GM23338 (cell line): Measurements from ENCODE around the gene GAK.

ENCODE experiments used
- EZH2 ChIP-seq: fragments of 200-600 bp; sonication (generic); IDR thresholded peaks from one replicate; pipeline ENCODE4 v1.8.0; 2017; ENCODE audit warnings: antibody characterized with exemption, mild to moderate bottlenecking, low read depth; ENCODE audit not compliant: unreplicated experiment
- EZH2phosphoT487 ChIP-seq: fragments of 200-600 bp; sonication (generic); IDR thresholded peaks from one replicate; pipeline ENCODE4 v1.8.1; 2018; ENCODE audit warnings: antibody characterized with exemption; ENCODE audit not compliant: unreplicated experiment
- POLR2AphosphoS5 ChIP-seq: IDR thresholded peaks from 2 replicates; pipeline ENCODE4 v1.6.1; 2016; ENCODE audit warnings: antibody characterized with exemption, low read depth
- TF ChIP-seq, protein P1 (sequence below), 2 experiments: fragments of 200-600 bp in 1 of 2; sonication (generic) in 1 of 2; conservative IDR thresholded peaks; 2 replicates each; pipeline versions ENCODE4 v1.5.1 to v1.6.1; 2016 to 2017; ENCODE audit warnings: antibody characterized with exemption in 2 of 2, low read depth in 2 of 2, mild to moderate bottlenecking in 2 of 2, moderate library complexity in 1 of 2

DNA sequence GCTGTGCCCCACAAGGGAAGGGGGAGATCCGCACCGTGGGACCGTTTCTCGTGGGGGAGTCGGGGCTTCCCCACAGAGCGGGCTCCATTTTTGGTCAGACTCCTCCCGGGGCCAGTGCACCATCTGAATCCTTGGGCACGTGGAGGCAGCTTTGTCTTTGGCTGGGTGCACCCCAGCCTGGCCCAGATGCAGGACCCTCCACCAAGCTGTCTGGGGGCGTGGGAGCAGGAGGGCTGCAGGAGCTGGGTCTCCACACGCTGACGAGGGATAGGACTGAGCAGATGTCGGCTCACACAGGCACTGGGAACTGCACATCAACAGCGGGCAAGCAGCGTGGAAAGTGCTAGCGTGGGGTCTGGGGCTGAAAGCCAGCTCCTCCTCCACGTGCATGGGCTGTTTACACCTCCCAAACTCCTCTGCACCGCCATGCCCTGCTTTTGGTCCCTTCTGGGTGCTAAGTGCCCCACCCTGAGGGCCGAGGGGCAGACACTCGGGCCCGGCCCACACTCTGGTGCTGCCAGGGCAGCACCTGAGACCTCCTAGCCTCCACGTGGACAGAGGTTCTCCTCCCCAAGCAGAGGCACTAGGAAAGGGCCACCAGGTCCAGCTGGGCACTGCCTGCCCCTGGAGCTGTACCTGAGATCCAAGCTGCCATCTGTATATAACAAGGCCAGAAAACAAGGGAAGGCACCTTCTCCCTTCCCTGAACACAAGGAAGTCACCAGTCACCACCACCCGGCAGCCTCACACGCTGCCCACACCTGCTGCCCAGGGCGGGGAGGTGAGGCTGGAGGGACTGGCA is 27.4 kb upstream of the GAK start:
- TF ChIP-seq EZH2 = no peak
- TF ChIP-seq, protein P1, sequence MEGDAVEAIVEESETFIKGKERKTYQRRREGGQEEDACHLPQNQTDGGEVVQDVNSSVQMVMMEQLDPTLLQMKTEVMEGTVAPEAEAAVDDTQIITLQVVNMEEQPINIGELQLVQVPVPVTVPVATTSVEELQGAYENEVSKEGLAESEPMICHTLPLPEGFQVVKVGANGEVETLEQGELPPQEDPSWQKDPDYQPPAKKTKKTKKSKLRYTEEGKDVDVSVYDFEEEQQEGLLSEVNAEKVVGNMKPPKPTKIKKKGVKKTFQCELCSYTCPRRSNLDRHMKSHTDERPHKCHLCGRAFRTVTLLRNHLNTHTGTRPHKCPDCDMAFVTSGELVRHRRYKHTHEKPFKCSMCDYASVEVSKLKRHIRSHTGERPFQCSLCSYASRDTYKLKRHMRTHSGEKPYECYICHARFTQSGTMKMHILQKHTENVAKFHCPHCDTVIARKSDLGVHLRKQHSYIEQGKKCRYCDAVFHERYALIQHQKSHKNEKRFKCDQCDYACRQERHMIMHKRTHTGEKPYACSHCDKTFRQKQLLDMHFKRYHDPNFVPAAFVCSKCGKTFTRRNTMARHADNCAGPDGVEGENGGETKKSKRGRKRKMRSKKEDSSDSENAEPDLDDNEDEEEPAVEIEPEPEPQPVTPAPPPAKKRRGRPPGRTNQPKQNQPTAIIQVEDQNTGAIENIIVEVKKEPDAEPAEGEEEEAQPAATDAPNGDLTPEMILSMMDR (conservative IDR thresholded peaks at IDR 0.05; ENCODE audit: low read depth in 2 of 2) = no peak
- TF ChIP-seq POLR2AphosphoS5 = no peak
- no peak for TF ChIP-seq EZH2phosphoT487
